Skin epidermis (tissue), 12 donors: ENCODE data around the gene SEMA7A.
A peak's percentile ranks its signal among the peaks of the same experiment; 100 is the strongest.
"Not testable (repeated sequence)": the region's sequence is repeated elsewhere in the genome, so short reads cannot be mapped to it uniquely, and the experiment has no call there.

ENCODE experiments used
- H3K27ac ChIP-seq, 21 experiments: fragments of 200-600 bp; sonication (generic) in 11 of 21; one replicate each; pipeline ENCODE4 v1.5.0; 2020; ENCODE audit warnings: mild to moderate bottlenecking in 3 of 21, inconsistent platforms in 2 of 21, moderate library complexity in 2 of 21
- H3K4me3 ChIP-seq, 7 experiments: fragments of 200-600 bp; sonication (generic) in 2 of 7; one replicate each; pipeline ENCODE4 v1.5.0; 2020; ENCODE audit warnings: inconsistent platforms in 2 of 7, mild to moderate bottlenecking in 2 of 7, moderate library complexity in 1 of 7

Gene SEMA7A

DNA sequence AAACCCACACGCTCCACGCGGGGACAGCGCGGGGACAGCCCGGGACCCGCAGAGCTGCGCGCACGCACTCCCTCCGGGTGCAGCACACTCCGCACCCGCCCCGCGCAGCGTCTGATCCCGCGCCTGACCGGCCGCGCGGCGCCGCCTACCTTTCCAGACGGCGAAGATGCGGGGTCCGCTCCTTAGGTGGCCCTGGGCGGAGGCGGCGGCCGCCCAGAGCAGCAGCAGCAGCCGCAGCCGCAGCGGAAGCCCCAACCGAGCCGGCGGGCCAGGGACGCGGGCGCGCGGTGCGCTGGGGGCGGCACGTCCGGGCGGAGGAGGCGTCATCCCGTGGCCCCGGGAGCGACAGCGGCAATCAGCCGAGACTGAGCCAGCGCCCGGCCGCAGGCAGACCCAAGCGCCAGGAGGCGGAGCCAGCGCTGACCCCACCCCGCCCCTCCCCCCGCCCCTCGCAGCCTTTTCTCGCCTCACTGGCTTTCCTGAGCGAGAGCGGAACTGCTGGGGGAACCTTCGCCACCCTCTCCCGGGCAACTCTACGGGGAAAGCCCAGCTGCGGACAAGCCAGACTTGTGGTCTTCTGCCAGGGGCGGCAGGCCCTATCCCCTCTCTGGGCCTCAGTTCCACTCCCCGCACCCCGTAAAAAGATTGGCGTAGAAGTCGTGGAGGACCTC is at the start of gene SEMA7A:
Gene SEMA7A (minus strand): TSS at position 367 of the 671 bp plus-strand sequence. CDS start 40 bp downstream, at position 327.
- Histone ChIP-seq H3K4me3 (peak within 1 kb of the TSS; percentile 49 to 87 (median 62)), H3K27ac (peak within 1 kb of the TSS in 20 of 21 experiments; percentile 37 to 91 (median 69))

DNA sequence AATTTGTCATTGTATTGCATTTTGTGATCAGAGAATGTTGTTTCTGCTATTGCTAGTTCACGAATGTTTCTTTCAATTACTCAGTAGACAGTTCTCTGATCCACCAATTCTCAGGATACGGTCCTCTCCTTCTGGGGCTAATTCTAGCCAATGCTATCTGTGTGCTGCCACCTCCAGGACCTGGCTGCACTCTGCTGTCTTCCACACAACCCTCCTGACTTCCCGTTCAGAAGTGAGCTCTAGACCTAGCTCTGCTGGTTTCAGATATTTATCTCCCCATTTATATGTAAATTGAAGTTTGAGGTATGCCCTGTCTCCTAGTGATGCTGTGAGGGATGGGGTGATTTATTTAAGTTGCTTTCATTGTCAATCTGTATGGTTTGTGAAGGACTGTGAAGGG is 48.9 kb upstream of the SEMA7A start:
- H3K4me3 ChIP-seq: no peak overlapping the region
- no peak overlapping the region for H3K27ac ChIP-seq

- H3K4me3 ChIP-seq, H3K27ac ChIP-seq: not testable (repeated sequence)
Measured at GRCh38 chr15:74480364-74480763, 46.6 kb upstream of the SEMA7A start.

- not testable (repeated sequence) for H3K27ac ChIP-seq, H3K4me3 ChIP-seq
Measured at GRCh38 chr15:74471621-74472020, 37.9 kb upstream of the SEMA7A start.

DNA sequence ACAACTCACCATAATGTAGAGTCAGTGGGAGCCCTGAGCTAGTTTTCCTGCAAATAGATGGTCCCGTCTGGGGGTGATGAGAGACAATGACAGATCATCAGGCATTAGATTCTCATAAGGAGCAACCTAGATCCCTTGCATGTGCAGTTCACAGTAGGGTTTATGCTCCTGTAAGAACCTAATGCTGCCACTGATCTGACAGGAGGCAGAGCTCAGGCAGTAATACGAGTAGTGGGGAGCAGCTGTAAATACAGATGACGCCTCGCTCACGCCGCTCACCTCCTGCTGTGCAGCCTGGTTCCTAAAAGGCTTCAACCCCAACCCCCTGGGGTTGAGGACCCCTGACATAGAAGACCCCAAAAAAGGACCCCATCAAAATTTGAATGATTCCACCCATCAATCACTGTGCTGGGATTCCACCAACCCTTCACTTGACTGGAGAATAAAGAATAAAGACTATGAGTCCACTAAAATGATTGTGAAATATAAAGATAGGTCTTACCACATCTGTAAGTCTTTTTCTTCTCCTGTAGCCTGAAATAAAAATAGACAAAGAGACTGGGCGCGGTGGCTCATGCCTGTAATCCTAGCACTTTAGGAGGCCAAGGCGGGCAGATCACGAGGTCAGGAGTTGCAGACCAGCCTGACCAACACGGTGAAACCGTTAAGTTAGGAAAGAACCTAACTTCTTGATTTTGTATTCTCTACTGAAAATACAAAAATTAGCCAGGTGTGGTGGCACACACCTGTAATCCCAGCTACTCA is 37.1 kb upstream of the SEMA7A start:
- Histone ChIP-seq H3K4me3 (no peak overlapping the region), H3K27ac (no peak overlapping the region)

DNA sequence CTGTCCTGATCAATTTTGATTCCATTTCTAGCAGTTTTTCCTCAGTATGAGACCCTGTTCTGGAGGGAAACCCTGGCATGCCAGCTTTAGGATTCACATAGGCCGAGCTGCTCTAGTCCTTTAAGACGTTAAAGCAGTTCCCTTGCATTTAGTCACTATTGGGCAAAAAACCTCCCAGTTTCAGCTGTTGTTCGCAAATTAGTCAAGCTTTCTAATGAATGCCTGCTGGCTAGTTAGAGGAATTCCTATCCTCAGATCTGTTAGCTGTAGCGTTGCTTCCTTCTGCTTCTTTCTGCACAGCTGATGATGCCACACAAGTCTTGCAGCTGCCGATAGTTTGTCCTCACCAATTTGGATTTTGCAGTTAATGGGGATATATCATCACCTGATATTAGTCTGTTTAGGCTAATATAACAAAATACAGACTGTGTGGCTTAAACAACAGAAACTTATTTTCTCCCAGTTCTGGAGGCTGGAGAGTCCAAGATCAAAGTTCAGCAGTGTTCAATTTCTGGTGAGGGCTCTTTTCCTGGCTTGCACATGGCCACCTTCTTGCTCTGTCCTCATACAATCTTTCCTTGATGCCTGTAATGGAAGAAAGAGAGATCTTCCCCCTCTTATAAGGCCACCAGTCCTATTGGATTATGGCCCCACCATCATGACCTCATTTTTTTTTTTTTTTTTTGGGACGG is 34.7 kb upstream of the SEMA7A start:
- H3K27ac ChIP-seq: no peak overlapping the region
- H3K4me3 ChIP-seq: no peak overlapping the region

GRCh38 chr15:74466570-74466969 is 32.8 kb upstream of the SEMA7A start:
- Histone ChIP-seq H3K4me3 (no peak overlapping the region), H3K27ac (no peak overlapping the region)

DNA sequence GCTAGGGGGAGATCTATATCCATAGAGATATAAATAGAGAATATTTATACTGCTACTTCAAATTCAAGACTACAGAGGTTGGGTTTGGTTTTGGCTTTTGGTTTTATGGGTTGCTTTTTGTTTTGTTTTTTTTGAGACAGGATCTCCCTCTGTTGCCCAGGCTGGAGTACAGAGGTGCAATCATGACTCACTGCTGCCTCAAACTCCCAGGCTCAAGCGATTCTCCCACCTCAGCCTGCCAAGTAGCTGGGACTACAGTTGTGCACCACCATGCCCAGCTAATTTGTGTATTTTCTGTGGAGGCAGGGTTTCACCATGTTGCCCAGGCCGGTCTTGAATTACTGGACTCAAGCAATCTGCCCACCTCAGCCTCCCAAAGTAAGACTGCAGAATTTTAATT is 31.1 kb upstream of the SEMA7A start:
- Histone ChIP-seq H3K27ac (no peak overlapping the region), H3K4me3 (no peak overlapping the region)

- H3K27ac ChIP-seq: no peak overlapping the region
- no peak overlapping the region for H3K4me3 ChIP-seq
Measured at GRCh38 chr15:74464216-74464615, 30.5 kb upstream of the SEMA7A start.

- H3K27ac ChIP-seq: no peak overlapping the region
- H3K4me3 ChIP-seq: no peak overlapping the region
Measured at GRCh38 chr15:74463634-74464033, 29.9 kb upstream of the SEMA7A start.

GRCh38 chr15:74461847-74462511 is 28.2 kb upstream of the SEMA7A start:
- Histone ChIP-seq H3K27ac (peak overlapping the region in 12 of 21 experiments; percentile 78 to 95 (median 85)), H3K4me3 (peak overlapping the region; percentile 54 to 94 (median 85))

DNA sequence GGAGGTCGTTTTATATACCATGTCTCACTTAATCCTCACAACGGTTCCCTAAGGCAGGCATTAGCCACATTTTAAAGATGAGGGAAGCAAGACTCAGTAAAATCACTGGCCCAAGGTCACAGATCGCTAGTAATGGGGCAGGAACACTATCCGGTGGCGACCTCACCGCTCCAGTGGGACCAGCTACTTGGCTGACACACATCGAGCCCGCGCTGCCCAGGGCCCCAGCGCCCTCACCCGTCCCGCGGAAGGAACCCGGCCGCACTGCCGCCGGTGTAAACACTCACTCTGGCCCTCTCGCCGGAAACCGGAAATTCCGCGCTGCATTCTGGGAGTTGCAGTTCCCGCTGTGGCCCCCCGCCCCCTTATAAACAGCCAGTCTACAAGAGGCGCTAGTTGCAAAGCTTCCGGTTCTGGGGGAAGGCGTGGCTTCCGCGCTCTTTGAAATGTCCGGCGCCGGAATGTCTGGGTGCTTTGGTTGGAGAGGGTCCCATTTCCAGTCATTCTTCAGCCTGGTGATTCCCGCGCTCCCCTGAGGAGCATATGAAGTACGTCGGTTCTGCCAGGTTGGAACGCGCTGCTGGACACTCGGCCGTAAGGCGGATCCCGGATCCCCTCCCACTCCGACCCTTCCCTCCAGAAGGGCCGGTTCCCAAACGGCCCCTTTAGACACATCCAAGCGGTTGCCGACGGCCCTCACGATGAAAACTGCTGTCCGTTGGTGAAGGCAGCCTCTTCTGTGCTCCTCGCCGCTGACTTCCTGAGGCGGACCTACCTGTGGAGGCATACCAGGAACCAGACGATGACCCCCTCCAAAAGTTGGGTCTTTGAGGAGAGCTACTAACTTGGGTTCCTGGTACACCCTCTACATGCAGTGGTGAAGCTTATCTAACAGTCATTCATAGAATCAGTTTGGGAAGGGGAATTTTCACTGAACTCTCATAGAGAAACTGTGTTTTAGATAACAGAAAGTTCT is 27.4 kb upstream of the SEMA7A start, which contains the start of gene UBL7:
Gene UBL7 (minus strand): TSS at position 290 of the 976 bp plus-strand sequence. CDS start 2,293 bp downstream, outside the sequence.
- peak within 1 kb of the TSS; percentile 54 to 94 (median 85) for H3K4me3 ChIP-seq
- peak within 1 kb of the TSS; percentile 43 to 95 (median 85) for H3K27ac ChIP-seq

GRCh38 chr15:74460298-74460697 is 26.5 kb upstream of the SEMA7A start:
- H3K27ac ChIP-seq: peak overlapping the region in 20 of 21 experiments; percentile 71 to 95 (median 85)

GRCh38 chr15:74459798-74460197 is 26.0 kb upstream of the SEMA7A start:
- peak overlapping the region in 2 of 7 experiments; percentile 92 to 94 for H3K4me3 ChIP-seq

More at GRCh38 chr15:74460298-74460697, 26.5 kb upstream of the SEMA7A start:
- H3K4me3 ChIP-seq: peak overlapping the region; percentile 54 to 94 (median 85)

DNA sequence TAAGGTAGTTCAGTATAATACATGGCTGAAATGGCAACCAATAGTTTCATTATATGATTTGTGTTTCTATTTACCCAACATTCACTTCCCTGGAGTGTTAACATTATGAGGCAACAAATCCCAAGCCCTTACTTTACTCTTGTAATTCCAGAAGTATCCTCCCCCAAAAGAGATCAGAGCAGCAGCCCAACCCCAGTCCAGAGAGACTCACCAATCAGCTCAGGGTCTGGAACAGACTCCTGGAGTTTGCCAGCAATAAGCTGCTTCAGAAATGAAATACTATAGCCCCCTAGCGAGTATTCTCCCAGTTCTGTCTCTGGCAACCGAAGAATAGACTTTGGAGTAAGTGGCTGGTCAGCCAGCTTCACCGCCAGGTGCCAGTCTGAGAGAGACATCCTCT is 24.7 kb upstream of the SEMA7A start:
- no peak overlapping the region for H3K27ac ChIP-seq
- no peak overlapping the region for H3K4me3 ChIP-seq

More at GRCh38 chr15:74459798-74460197, 26.0 kb upstream of the SEMA7A start:
- peak overlapping the region in 5 of 21 experiments; percentile 85 to 95 (median 93) for H3K27ac ChIP-seq

- H3K27ac ChIP-seq: not testable (repeated sequence)
Measured at GRCh38 chr15:74457036-74457435, 23.3 kb upstream of the SEMA7A start.

DNA sequence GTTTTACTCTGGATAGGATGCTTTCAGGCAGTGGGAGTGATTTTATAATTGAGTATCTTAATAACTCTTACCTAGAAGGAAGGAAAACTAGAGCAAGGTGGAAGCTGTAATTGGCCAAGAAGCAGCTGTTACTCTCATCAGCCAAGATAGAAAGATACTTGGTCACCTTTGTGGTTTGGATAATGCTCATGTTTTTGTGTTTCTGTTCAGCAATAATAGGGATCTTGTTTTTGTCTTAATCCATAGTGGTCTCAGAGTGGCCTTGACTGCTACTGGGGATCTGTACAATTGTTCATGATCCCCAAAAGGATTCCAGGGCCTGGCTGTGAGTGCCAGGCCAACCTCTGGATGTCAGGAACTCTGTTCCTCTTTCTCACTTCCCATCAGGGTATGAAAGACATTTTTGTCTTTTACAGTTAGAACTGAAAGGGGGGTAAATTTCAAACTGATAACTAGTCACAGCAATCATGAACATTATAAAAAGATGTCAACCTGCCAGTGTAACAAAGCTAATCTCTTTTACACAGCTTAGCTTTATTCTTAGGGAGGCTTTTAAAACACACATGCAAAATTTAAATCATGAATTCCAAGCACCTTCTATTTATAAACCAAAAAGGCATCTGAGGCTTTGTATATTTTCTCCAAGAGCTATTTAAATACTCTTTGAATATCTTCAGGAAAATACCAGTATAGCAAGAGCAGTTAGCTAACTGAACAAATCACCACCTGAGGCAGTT is 21.2 kb upstream of the SEMA7A start:
- peak overlapping the region in 2 of 21 experiments; percentile 10 to 43 for H3K27ac ChIP-seq
- H3K4me3 ChIP-seq: no peak overlapping the region

More at GRCh38 chr15:74457036-74457435, 23.3 kb upstream of the SEMA7A start:
- not testable (repeated sequence) for H3K4me3 ChIP-seq
